ENCODE results near the gene TBL1XR1.

DNA sequence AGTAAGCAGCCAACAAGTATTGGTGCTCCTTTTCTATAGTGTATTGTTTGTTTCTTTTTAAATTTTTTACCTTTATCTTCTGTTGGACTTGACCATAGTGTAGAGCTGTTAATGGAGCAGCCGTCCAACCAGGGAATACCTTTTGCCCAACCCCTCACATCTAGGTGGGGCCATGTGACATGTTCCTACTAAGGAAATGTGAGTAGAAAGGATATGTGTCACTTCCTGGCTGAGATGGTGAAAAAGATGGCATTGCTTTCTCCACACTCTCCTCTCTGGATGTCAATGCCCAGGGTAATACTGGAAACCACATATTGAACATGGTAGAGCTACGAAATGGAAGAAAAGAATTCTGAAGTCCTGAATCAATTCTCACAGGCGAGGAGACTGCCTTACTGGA is 218.8 kb downstream of the TBL1XR1 start:
- TF ChIP-seq POLR2A (IDR thresholded peaks at IDR 0.05; ENCODE audit: low read length) = no peak
- TF ChIP-seq GATA1 (IDR thresholded peaks at IDR 0.05; ENCODE audit: low read depth, low read length) = no peak
